PC-3 (cell line): ENCODE results near the gene GYG1.

Experiments
- CTCF ChIP-seq: fragments of 300-600 bp; sonication (generic); conservative IDR thresholded peaks from 2 replicates; pipeline ENCODE4 v1.5.1; 2017; ENCODE audit warnings: antibody characterized with exemption, low read depth, mild to moderate bottlenecking, low read length
- EZH2 ChIP-seq: fragments of 300-600 bp; sonication (generic); IDR thresholded peaks from one replicate; pipeline ENCODE4 v1.6.1; 2017; ENCODE audit warnings: antibody characterized with exemption, mild to moderate bottlenecking, low read length; ENCODE audit not compliant: unreplicated experiment

GRCh38 chr3:149055575-149055974, 64.2 kb downstream of the GYG1 start:
- TF ChIP-seq CTCF (no peak), EZH2 (no peak)
